Kidney (tissue), 14 donors: ENCODE data around the gene RNF11. TPM values are rescaled to one million over a fixed set of nuclear protein-coding genes. Genes with fewer than 3 reads are reported as not detected.

ENCODE experiments used
- DNase-seq, 5 donors: peaks; one replicate each; pipeline ENCODE4 v3.0.0-alpha.2; 2013 to 2020
- FAIRE-seq: peaks from 2 replicates; lab custom pipeline; 2012; peaks lifted over from hg19 to GRCh38; lab: Jason Lieb, UNC
- H3K27ac ChIP-seq, 2 donors: one replicate each; pipeline ENCODE4 v1.7.0; 2013; ENCODE audit warnings: low read depth in 2 of 2, low read length in 2 of 2, inconsistent platforms in 1 of 2
- H3K27me3 ChIP-seq: one replicate; pipeline ENCODE4 v1.7.1; 2013; ENCODE audit warnings: low read length, inconsistent platforms; ENCODE audit not compliant: control insufficient read depth, insufficient read depth
- H3K36me3 ChIP-seq, 3 donors: one replicate each; pipeline versions ENCODE4 v1.7.0 to v1.7.1; 2013; ENCODE audit warnings: low read length in 3 of 3, control low read depth in 1 of 3, inconsistent platforms in 1 of 3; ENCODE audit not compliant: insufficient read depth in 3 of 3, control insufficient read depth in 2 of 3
- H3K4me1 ChIP-seq, 3 donors: one replicate each; pipeline versions ENCODE4 v1.7.0 to v1.7.1; 2013; ENCODE audit warnings: low read length in 3 of 3, inconsistent platforms in 1 of 3, low read depth in 1 of 3; ENCODE audit not compliant: control insufficient read depth in 2 of 3, insufficient read depth in 2 of 3
- H3K4me3 ChIP-seq, 3 donors: one replicate each; pipeline versions ENCODE4 v1.7.0 to v1.8.1; 2013; ENCODE audit warnings: low read length in 3 of 3, control low read depth in 1 of 3, inconsistent platforms in 1 of 3
- H3K9ac ChIP-seq, 3 donors: one replicate each; pipeline versions ENCODE4 v1.7.0 to v1.7.1; 2013; ENCODE audit warnings: low read length in 3 of 3, control low read depth in 1 of 3, inconsistent platforms in 1 of 3
- H3K9me3 ChIP-seq, 3 donors: one replicate each; pipeline versions ENCODE4 v1.7.0 to v1.7.1; 2013; ENCODE audit warnings: low read length in 3 of 3, control low read depth in 1 of 3, inconsistent platforms in 1 of 3; ENCODE audit not compliant: control insufficient read depth in 2 of 3, insufficient read depth in 1 of 3
- CTCF ChIP-seq: IDR thresholded peaks from 3 replicates; pipeline ENCODE4 v1.5.1; 2012; ENCODE audit warnings: mild to moderate bottlenecking, moderate library complexity, borderline replicate concordance; ENCODE audit not compliant: insufficient read depth; ENCODE audit errors: extremely low read depth
- intact Hi-C: fragments of 100-400 bp; cut with DNase I; formaldehyde crosslinking; loops from one replicate; pipeline ENCODE4 v1.11.1; 2022
- polyA plus RNA-seq: library from polyadenylated mRNA; stranded (reverse); fragments of 350-450 nt; fragmentation: Illumina TruSeq; extraction: RNeasy Lipid Tissue Mini Kit (QIAGEN cat#74804); gene quantifications from one replicate; pipeline ENCODE4 v1.2.3, GENCODE V29; 2014; ENCODE audit warnings: low read depth, low replicate concordance; ENCODE audit not compliant: insufficient read depth
- total RNA-seq: library from RNA; stranded (reverse); fragmentation: NEBNext Ultra II Directional; extraction: Animal tissue kit (Norgen Biotek cat#: 25700); gene quantifications from one replicate; pipeline ENCODE4 v1.2.1, GENCODE V29; 2021
- donor health status: control.
- donor health status: control.
- donor health status: control.
- donor health status: control.
- donor health status: control.
- donor health status: DM: yes; HTN: yes; CAD: no.
- donor health status: Normal renal cell carcinoma (clear cell type).

Gene RNF11
- total and polyA plus RNA-seq, 2 donors from 2014 or later: 62.5 to 105 TPM

- Histone ChIP-seq H3K9ac (no peak overlapping the region), H3K36me3 (no peaks in the 10 kb centered on the region), H3K27me3 (no peaks in the 10 kb centered on the region), H3K4me3 (no peak overlapping the region), H3K27ac (no peak overlapping the region), H3K9me3 (no peaks in the 10 kb centered on the region), H3K4me1 (no peaks in the 10 kb centered on the region)
- FAIRE-seq: peak; percentile 98
- DNase-seq: peak in 3 of 5 donors; percentile 31 to 83 (median 68)
- intact Hi-C loops: no loop called here
- peak; percentile 82 for TF ChIP-seq CTCF
These were observed 46.5 kb upstream of the RNF11 start for GRCh38 chr1:51189421-51190073.

- H3K27ac ChIP-seq: no peak overlapping the region
- H3K4me3 ChIP-seq: no peak overlapping the region
- DNase-seq (no peak), FAIRE-seq (no peak)
- H3K9me3 ChIP-seq: no peaks in the 10 kb centered on the region
- intact Hi-C loops: no loop called here
- no peaks in the 10 kb centered on the region for H3K4me1 ChIP-seq
- H3K36me3 ChIP-seq: no peaks in the 10 kb centered on the region
- TF ChIP-seq CTCF: no peak
- no peaks in the 10 kb centered on the region for H3K27me3 ChIP-seq
- no peak overlapping the region for H3K9ac ChIP-seq
These were observed 45.1 kb upstream of the RNF11 start for GRCh38 chr1:51190961-51191360.

- peak; percentile 69 for TF ChIP-seq CTCF
- FAIRE-seq (peak; percentile 72), DNase-seq (peak in 4 of 5 donors; percentile 47 to 86 (median 64))
- Histone ChIP-seq H3K4me1 (no peaks in the 10 kb centered on the region), H3K27ac (no peak overlapping the region), H3K4me3 (no peak overlapping the region), H3K27me3 (no peaks in the 10 kb centered on the region), H3K36me3 (no peaks in the 10 kb centered on the region), H3K9me3 (no peaks in the 10 kb centered on the region), H3K9ac (no peak overlapping the region)
- intact Hi-C loops: no loop called here
These were observed 43.7 kb upstream of the RNF11 start for GRCh38 chr1:51192213-51192843.
